ENCODE measurements around the gene HOXC9.

DNA sequence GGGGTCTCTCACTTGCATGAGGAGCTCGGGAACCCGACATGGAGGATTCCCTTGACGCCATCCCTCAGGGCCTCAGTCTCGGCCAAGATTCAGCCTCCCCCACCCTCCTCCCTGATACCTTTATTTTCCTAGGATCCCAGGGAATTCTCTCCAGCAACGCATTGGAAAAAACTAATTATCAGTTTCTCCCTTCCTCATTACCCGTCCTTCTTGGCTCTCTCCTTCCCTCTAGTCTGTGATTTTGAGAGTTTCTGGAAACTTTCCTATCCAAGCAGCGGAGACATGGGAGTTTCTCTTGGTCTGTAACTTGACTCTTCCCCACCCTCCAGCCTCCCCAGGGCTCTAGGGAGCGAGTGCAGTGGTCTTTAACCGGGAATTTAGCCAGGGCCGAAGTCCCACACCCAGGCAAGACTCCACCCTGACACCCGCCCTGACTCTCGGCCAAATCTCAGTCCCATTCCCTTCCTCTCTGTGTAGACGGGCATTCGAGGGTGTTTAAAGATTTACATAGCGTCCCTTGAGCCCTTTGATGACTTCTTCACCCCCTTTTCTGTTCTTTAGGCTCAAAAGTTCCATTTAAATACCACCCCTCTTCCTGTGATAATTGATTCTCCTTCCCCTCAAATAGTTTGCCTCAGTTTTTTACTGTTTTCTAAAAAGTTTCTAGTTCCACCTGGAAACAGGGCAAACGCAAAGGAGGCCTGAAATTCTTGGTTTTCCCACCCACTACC is 39.6 kb downstream of the HOXC9 start:
- no peak for TF ChIP-seq POLR2A (IDR thresholded peaks at IDR 0.05; ENCODE audit: low read length)
- TF ChIP-seq, protein P1, sequence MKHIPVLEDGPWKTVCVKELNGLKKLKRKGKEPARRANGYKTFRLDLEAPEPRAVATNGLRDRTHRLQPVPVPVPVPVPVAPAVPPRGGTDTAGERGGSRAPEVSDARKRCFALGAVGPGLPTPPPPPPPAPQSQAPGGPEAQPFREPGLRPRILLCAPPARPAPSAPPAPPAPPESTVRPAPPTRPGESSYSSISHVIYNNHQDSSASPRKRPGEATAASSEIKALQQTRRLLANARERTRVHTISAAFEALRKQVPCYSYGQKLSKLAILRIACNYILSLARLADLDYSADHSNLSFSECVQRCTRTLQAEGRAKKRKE (CRISPR knock-in tag; IDR thresholded peaks at IDR 0.05; ENCODE audit: low read depth) = no peak
